A673 (cell line): ENCODE measurements around the gene NPM3. TPM values are rescaled to one million over a fixed set of nuclear protein-coding genes. Genes with fewer than 3 reads are reported as not detected.

Source experiments
- BruUV-seq: library from RNA; stranded (reverse); fragments of 400-500 nt; replicated peaks from 2 replicates; lab custom pipeline; 2021; lab: Mats Ljungman, UMichigan
- CTCF ChIA-PET: fragments of 300-600 bp; sonication (Branson Sonifier 250); formaldehyde crosslinking; loops from one replicate; lab custom pipeline; 2022; ENCODE audit warnings: antibody characterized with exemption; lab: Charles Lee
- POLR2A ChIA-PET: fragments of 300-600 bp; sonication (Branson Sonifier 250); formaldehyde crosslinking; loops from one replicate; lab custom pipeline; 2022; ENCODE audit warnings: antibody characterized with exemption; ENCODE audit not compliant: low non-redundant PET; lab: Charles Lee
- DNase-seq: peaks from one replicate; pipeline ENCODE4 v3.0.0-alpha.2; 2015; ENCODE audit warnings: low spot score
- H3K27ac ChIP-seq: fragments of 200-600 bp; sonication (generic); 2 replicates; pipeline ENCODE4 v1.5.1; 2016; ENCODE audit warnings: mixed run types, low read depth, mild to moderate bottlenecking, mixed read lengths, antibody characterized with exemption, low read length; ENCODE audit not compliant: poor library complexity, severe bottlenecking
- H3K27me3 ChIP-seq: fragments of 200-600 bp; sonication (generic); replicated peaks from 2 replicates; pipeline ENCODE4 v1.6.1; 2017; ENCODE audit warnings: mixed run types, low read depth, mild to moderate bottlenecking, mixed read lengths, antibody characterized with exemption, low read length; ENCODE audit not compliant: insufficient read depth, poor library complexity
- H3K36me3 ChIP-seq: fragments of 200-600 bp; sonication (generic); 2 replicates; pipeline ENCODE4 v1.6.1; 2016; ENCODE audit warnings: mixed run types, mild to moderate bottlenecking, mixed read lengths, antibody characterized with exemption, low read length; ENCODE audit not compliant: insufficient read depth, poor library complexity, severe bottlenecking
- H3K4me1 ChIP-seq: fragments of 200-600 bp; sonication (generic); 2 replicates; pipeline ENCODE4 v1.6.1; 2017; ENCODE audit warnings: mixed run types, mild to moderate bottlenecking, mixed read lengths, antibody characterized with exemption, low read length; ENCODE audit not compliant: insufficient read depth, poor library complexity, severe bottlenecking
- H3K4me3 ChIP-seq: fragments of 200-600 bp; sonication (generic); 2 replicates; pipeline ENCODE4 v1.5.1; 2016; ENCODE audit warnings: low read depth, mixed run types, mild to moderate bottlenecking, mixed read lengths, low read length; ENCODE audit not compliant: poor library complexity, severe bottlenecking
- H3K9me3 ChIP-seq: fragments of 200-600 bp; sonication (generic); 2 replicates; pipeline ENCODE4 v1.6.1; 2016; ENCODE audit warnings: mixed run types, low read depth, mild to moderate bottlenecking, mixed read lengths, antibody characterized with exemption, low read length; ENCODE audit not compliant: poor library complexity, severe bottlenecking
- EZH2 ChIP-seq: fragments of 200-600 bp; sonication (generic); IDR thresholded peaks from 2 replicates; pipeline ENCODE4 v1.6.1; 2017; ENCODE audit warnings: borderline replicate concordance, low read depth, mild to moderate bottlenecking, mixed read lengths, antibody characterized with exemption, low read length; ENCODE audit not compliant: poor library complexity, severe bottlenecking
- intact Hi-C: fragments of 100-400 bp; cut with micrococcal nuclease; formaldehyde crosslinking; loops from one replicate; pipeline ENCODE4 v1.10.0; 2022; ENCODE audit not compliant: unreplicated experiment
- total RNA-seq: library from RNA; stranded (reverse); gene quantifications from 2 replicates; pipeline ENCODE4 v1.2.3, GENCODE V29; 2021
- TF ChIP-seq, protein P1 (sequence below): fragments of 300-800, 200-600 bp; sonication (generic); conservative IDR thresholded peaks from 2 replicates; pipeline ENCODE4 v1.5.1; 2017; ENCODE audit warnings: low read depth, mild to moderate bottlenecking, antibody characterized with exemption, low read length, moderate library complexity, mixed read lengths

NPM3 gene
- total RNA-seq, 1 experiment from 2014 or later = 98.2 TPM

DNA sequence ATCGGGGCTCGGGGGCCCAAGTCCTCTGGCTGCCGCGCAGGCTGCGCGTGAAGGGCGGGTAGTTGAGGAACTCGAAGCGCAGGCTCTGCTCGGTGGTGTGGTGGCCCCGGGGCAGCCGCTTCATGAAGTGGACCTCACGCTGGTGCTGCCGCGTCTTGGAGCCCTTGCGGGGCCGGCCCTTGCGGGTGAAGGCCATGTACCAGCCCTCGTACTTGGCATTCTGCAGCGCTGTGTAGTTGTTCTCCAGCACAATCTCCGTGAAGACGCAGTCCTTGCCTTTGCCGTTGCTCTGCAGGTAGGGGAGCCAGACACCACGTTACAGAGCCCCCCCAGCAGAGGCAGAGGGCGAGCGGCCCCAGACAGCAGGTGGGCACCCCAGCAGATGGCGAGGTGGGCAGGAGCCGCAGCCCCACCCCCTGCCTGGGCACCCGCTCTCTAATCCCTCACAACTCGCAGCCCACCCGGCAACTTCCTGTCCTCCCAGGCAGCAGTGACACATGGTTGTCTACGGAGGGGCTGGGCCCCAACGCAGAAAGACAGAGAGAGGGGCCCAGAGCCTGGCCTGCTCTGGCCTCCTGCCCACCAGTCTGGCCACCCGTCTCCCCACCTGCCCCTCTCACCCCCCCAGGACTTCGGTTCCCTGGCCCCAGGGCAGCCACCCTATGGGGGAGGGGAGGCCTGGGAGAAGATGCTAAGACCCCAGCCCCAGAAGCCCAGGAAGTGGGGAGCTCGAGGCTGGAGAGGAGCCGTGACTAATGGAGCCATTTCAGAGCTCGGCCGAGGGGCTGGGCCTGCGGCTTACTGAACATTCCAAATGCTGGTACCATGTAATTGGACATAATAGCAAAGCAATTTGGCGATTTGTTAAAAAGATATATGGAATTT lies 12.7 kb downstream of the NPM3 start:
- BruUV-seq = no TSS peak
- no peak overlapping the region for H3K4me3 ChIP-seq
- peaks cover 35% of the 10 kb centered on the region for H3K27me3 ChIP-seq
- H3K9me3 ChIP-seq = no peaks in the 10 kb centered on the region
- H3K4me1 ChIP-seq = peaks cover 17% of the 10 kb centered on the region
- DNase-seq = peak; percentile 67
- intact Hi-C loops = no loop called here
- no peaks in the 10 kb centered on the region for H3K36me3 ChIP-seq
- ChIA-PET CTCF (interaction anchor here (0.9 to 1.6 kb wide), 2 partner anchors 11 to 168 kb away, joined by 3 to 5 read pairs; no protein-coding TSS in a partner anchor), POLR2A (no interaction called here)
- TF ChIP-seq, protein P1, sequence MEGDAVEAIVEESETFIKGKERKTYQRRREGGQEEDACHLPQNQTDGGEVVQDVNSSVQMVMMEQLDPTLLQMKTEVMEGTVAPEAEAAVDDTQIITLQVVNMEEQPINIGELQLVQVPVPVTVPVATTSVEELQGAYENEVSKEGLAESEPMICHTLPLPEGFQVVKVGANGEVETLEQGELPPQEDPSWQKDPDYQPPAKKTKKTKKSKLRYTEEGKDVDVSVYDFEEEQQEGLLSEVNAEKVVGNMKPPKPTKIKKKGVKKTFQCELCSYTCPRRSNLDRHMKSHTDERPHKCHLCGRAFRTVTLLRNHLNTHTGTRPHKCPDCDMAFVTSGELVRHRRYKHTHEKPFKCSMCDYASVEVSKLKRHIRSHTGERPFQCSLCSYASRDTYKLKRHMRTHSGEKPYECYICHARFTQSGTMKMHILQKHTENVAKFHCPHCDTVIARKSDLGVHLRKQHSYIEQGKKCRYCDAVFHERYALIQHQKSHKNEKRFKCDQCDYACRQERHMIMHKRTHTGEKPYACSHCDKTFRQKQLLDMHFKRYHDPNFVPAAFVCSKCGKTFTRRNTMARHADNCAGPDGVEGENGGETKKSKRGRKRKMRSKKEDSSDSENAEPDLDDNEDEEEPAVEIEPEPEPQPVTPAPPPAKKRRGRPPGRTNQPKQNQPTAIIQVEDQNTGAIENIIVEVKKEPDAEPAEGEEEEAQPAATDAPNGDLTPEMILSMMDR = no peak
- TF ChIP-seq EZH2 = no peak
- H3K27ac ChIP-seq = peak overlapping the region; percentile 54

- no peak for TF ChIP-seq EZH2
- TF ChIP-seq, protein P1 = no peak
- Histone ChIP-seq H3K36me3 (no peaks in the 10 kb centered on the region), H3K9me3 (no peaks in the 10 kb centered on the region), H3K27me3 (peaks cover 26% of the 10 kb centered on the region), H3K27ac (no peak overlapping the region), H3K4me1 (peaks cover 12% of the 10 kb centered on the region), H3K4me3 (no peak overlapping the region)
- DNase-seq = no peak
- intact Hi-C loops = no loop called here
- no TSS peak for BruUV-seq
- ChIA-PET POLR2A (no interaction called here), CTCF (interaction anchor here (0.7 kb wide), 1 partner anchor 9 kb away, joined by 4 read pairs; no protein-coding TSS in a partner anchor)
Observed at GRCh38 chr10:101769541-101770180, 13.6 kb downstream of the NPM3 start.

DNA sequence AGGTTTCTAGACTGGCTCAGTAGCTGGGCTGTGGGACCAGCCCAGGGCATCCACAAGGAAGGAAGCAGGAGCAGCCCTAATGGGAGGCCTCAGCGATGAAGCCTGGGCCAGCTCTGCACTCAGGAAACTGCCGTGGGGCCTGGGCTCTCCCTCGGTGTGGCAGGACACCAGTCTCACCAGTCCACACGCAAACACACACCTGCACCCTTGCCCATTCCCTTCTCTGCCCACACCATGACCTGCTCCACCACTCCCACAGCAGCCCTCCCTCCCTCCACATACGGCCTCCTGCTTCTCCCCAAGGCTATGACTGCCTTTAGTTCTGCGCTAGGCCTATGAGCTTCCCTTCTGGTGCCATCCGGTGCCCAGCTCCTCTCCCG lies 14.5 kb downstream of the NPM3 start:
- TF ChIP-seq, protein P1 = no peak
- no peak for TF ChIP-seq EZH2
- no peak for DNase-seq
- no peaks in the 10 kb centered on the region for H3K9me3 ChIP-seq
- peaks cover 17% of the 10 kb centered on the region for H3K27me3 ChIP-seq
- no peak overlapping the region for H3K4me3 ChIP-seq
- no peaks in the 10 kb centered on the region for H3K36me3 ChIP-seq
- intact Hi-C loops = no loop called here
- H3K27ac ChIP-seq = no peak overlapping the region
- no TSS peak for BruUV-seq
- ChIA-PET CTCF (no interaction called here), POLR2A (no interaction called here)
- H3K4me1 ChIP-seq = peaks cover 12% of the 10 kb centered on the region
